Lower lobe of right lung (tissue), 2 donors: ENCODE data around the gene SMURF1. TPM values are rescaled to one million over a fixed set of nuclear protein-coding genes. Genes with fewer than 3 reads are reported as not detected.

Experiments used
- ATAC-seq, 2 donors: fragments of 200-7000 bp; cut with Tn5 transposase; one replicate each; pipeline ENCODE4 v1.9.1; 2020 to 2022; ENCODE audit warnings: mild to moderate bottlenecking in 2 of 2, moderate library complexity in 2 of 2
- DNase-seq: peaks from one replicate; pipeline ENCODE4 v3.0.0-alpha.2; 2020
- H3K27ac ChIP-seq: fragments of 200-600 bp; one replicate; pipeline ENCODE4 v1.8.0; 2022
- H3K27me3 ChIP-seq: fragments of 200-600 bp; one replicate; pipeline ENCODE4 v1.8.0; 2022; ENCODE audit warnings: low read depth
- H3K36me3 ChIP-seq: fragments of 200-600 bp; one replicate; pipeline ENCODE4 v1.8.0; 2022; ENCODE audit warnings: mild to moderate bottlenecking
- H3K4me1 ChIP-seq: fragments of 200-600 bp; one replicate; pipeline ENCODE4 v1.8.0; 2022
- H3K4me3 ChIP-seq: fragments of 200-600 bp; one replicate; pipeline ENCODE4 v1.8.0; 2022; ENCODE audit warnings: mild to moderate bottlenecking
- H3K9me3 ChIP-seq: fragments of 200-600 bp; one replicate; pipeline ENCODE4 v1.8.0; 2022
- intact Hi-C: fragments of 100-400 bp; cut with DNase I; formaldehyde crosslinking; loops from one replicate; pipeline ENCODE4 v1.11.0; 2022
- total RNA-seq: library from RNA; stranded (reverse); fragmentation: NEBNext Ultra II Directional; extraction: Animal tissue kit (Norgen Biotek cat#: 25700); gene quantifications from one replicate; pipeline ENCODE4 v1.2.1, GENCODE V29; 2021
- TF ChIP-seq, protein P1 (sequence below): fragments of 200-600 bp; IDR thresholded peaks from one replicate; pipeline ENCODE4 v1.8.0; 2022; ENCODE audit warnings: antibody characterized with exemption, mild to moderate bottlenecking
- donor health status: DM: no; HTN: yes; CAD: no; lungs with severe emphysema.

Gene SMURF1
- total RNA-seq, 1 donor from 2014 or later, result 32.0 TPM

DNA sequence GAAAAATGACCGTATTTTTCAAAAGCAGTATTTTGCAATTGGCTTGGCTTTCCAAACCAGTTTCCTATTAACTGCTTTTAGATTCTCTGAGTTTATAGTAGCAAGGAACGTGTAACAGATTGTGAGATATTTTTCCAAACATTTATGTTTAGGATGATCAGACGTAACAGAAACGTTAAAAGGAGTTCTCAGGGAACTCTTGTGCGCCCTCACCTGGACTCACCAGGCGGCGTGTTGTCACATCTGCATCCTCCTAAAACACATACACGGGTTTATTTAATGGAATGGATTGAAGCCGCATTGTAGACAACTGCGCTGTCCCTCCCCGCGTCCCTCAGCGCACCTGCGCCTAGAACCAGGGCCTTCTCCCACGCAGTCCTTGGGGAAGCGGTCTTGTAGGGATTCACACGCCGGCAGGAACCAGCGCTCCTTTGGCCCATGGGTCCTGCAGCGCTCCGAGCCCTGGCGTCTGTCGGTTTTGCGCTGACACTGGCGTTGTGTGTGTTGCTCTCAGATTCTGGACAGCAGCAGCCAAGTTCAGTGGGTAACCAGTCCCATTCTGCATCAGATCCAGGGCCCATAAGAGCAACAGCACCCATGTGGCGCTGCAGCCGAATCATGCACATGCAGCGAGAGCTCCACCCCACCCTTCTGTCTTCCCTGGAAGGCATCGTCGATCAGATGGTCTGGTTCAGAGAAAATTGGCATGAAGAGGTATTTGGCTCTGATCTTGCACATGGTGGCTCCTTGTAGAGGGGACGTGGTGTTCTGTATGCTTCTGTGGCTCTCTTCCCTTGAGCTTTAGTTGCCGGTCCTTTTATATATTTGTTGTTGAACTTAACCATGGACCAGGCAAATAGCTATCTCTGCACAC lies 150.6 kb downstream of the SMURF1 start:
- TF ChIP-seq, protein P1, sequence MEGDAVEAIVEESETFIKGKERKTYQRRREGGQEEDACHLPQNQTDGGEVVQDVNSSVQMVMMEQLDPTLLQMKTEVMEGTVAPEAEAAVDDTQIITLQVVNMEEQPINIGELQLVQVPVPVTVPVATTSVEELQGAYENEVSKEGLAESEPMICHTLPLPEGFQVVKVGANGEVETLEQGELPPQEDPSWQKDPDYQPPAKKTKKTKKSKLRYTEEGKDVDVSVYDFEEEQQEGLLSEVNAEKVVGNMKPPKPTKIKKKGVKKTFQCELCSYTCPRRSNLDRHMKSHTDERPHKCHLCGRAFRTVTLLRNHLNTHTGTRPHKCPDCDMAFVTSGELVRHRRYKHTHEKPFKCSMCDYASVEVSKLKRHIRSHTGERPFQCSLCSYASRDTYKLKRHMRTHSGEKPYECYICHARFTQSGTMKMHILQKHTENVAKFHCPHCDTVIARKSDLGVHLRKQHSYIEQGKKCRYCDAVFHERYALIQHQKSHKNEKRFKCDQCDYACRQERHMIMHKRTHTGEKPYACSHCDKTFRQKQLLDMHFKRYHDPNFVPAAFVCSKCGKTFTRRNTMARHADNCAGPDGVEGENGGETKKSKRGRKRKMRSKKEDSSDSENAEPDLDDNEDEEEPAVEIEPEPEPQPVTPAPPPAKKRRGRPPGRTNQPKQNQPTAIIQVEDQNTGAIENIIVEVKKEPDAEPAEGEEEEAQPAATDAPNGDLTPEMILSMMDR, result no peak
- no peak for ATAC-seq
- no peak for DNase-seq
- H3K9me3 ChIP-seq, result no peaks in the 10 kb centered on the region
- no peaks in the 10 kb centered on the region for H3K27me3 ChIP-seq
- H3K27ac ChIP-seq, result no peak overlapping the region
- H3K36me3 ChIP-seq, result peaks cover 95% of the 10 kb centered on the region
- H3K4me3 ChIP-seq, result no peak overlapping the region
- no peaks in the 10 kb centered on the region for H3K4me1 ChIP-seq
- intact Hi-C loops, result no loop called here

DNA sequence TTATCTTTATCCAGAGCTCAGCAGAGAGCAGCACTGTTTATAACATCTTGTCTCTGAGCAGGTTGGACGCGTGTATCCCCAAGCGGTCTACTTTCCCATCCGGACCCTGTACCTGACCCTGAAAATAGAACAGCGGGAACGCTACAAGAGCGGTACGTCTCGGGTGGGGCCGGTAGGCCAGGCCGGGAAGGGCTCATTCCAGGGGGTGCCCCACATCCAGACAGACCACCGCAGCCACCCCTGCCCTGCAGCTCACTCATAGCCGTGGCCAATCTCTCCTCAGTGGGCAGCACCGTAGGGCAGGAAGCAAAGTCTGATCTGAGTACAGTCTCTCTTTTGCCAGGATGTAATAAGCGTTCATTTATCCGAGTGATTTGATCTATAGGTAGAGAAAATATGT lies 151.8 kb downstream of the SMURF1 start:
- TF ChIP-seq, protein P1, result no peak
- no peaks in the 10 kb centered on the region for H3K4me1 ChIP-seq
- H3K9me3 ChIP-seq, result no peaks in the 10 kb centered on the region
- H3K27me3 ChIP-seq, result no peaks in the 10 kb centered on the region
- no peak for ATAC-seq
- no peak for DNase-seq
- H3K4me3 ChIP-seq, result no peak overlapping the region
- no peak overlapping the region for H3K27ac ChIP-seq
- peaks cover 96% of the 10 kb centered on the region for H3K36me3 ChIP-seq
- intact Hi-C loops, result no loop called here

DNA sequence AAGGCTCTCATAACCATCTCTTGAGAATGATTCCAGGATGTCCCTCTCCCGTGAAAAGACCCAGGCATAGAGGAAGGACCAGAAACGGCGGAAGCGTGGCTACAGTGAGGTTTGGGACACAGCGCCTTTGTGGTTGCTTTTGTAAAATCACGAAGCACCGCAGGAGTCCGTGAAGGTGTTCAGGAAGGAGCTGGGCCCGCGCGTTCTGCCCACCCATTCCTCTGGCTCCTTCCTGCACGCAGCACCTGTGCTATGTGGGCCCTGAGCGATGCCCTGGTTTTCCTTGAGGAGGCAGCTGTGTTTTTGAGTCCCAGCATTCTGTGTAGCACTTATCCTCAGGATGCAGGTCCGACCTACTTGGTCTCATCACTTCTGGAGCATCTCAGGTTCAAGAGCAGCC lies 152.8 kb downstream of the SMURF1 start:
- ATAC-seq, result no peak
- DNase-seq, result no peak
- Histone ChIP-seq H3K27ac (no peak overlapping the region), H3K27me3 (no peaks in the 10 kb centered on the region), H3K36me3 (peaks cover 97% of the 10 kb centered on the region), H3K4me3 (no peak overlapping the region), H3K9me3 (no peaks in the 10 kb centered on the region), H3K4me1 (no peaks in the 10 kb centered on the region)
- intact Hi-C loops, result no loop called here
- TF ChIP-seq, protein P1, result no peak

DNA sequence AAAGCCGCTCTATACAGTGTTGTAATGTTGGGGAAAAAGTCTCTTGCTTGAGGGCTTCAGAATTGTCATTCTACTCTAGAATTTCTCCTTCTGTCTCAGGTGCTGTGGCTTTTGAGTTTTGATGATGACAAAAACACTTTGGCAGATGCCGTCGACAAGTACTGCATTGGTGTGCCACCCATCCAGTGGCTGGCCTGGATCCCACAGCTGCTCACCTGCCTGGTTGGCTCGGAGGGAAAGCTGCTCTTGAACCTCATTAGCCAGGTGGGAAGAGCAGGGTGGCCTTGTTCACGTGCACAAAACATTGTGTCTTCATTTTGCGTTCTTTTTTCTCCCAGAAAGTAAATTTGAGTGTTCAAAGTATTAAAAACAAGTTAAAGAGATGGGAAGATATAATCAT lies 153.6 kb downstream of the SMURF1 start:
- intact Hi-C loops, result no loop called here
- Histone ChIP-seq H3K4me3 (no peak overlapping the region), H3K9me3 (no peaks in the 10 kb centered on the region), H3K27ac (no peak overlapping the region), H3K36me3 (peaks cover 99% of the 10 kb centered on the region), H3K4me1 (no peaks in the 10 kb centered on the region), H3K27me3 (no peaks in the 10 kb centered on the region)
- DNase-seq (no peak), ATAC-seq (no peak)
- TF ChIP-seq, protein P1, result no peak

DNA sequence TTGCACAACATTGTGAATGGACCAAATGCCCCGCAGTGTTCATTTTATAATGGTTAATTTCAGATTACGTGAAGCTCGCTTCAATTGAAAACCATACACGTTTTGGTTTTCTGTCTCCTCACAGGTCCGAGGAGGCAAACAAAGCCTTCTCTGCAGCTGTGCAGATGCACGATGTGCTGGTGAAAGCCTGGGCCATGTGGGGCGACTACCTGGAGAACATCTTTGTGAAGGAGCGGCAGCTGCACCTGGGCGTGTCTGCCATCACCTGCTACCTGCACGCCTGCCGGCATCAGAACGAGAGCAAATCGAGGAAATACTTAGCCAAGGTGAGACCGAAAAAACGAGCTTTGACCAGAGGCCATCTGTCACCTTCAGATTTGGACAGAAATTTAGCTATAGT lies 155.3 kb downstream of the SMURF1 start:
- Histone ChIP-seq H3K36me3 (peaks cover 99% of the 10 kb centered on the region), H3K27me3 (no peaks in the 10 kb centered on the region), H3K27ac (no peak overlapping the region), H3K4me1 (no peaks in the 10 kb centered on the region), H3K9me3 (no peaks in the 10 kb centered on the region), H3K4me3 (no peak overlapping the region)
- intact Hi-C loops, result no loop called here
- DNase-seq (no peak), ATAC-seq (no peak)
- TF ChIP-seq, protein P1, result no peak
